K562 (cell line): ENCODE measurements around the gene ROPN1L. TPM values are rescaled to one million over a fixed set of nuclear protein-coding genes. Genes with fewer than 3 reads are reported as not detected.

ENCODE experiments used
- ATAC-seq: fragments of 200-7000 bp; cut with Tn5 transposase; 3 replicates; pipeline ENCODE4 v1.9.1; 2020; ENCODE audit warnings: moderate library complexity
- BruUV-seq: library from RNA; stranded (reverse); fragments of 400-500 nt; replicated peaks from 2 replicates; lab custom pipeline; 2021; lab: Mats Ljungman, UMichigan
- CTCF ChIA-PET: fragments of 300-600 bp; formaldehyde crosslinking; extraction: SDS; loops from one replicate; lab custom pipeline; 2021; ENCODE audit warnings: low intra/inter-chr PET ratio; lab: Yijun Ruan, JAX
- POLR2A ChIA-PET: fragments of 300-600, 350-650 bp; sonication (Branson Sonifier 250); formaldehyde crosslinking; extraction: SDS; loops from one replicate; lab custom pipeline; 2021; ENCODE audit warnings: antibody characterized with exemption, inconsistent platforms; lab: Yijun Ruan, JAX
- DNase-seq, 4 experiments: peaks; one replicate each; pipeline versions ENCODE4 v3.0.0 to v3.0.0-alpha.2; 2011 to 2018; ENCODE audit warnings: low spot score in 3 of 4, mixed read lengths in 3 of 4; ENCODE audit errors: extremely low read depth in 1 of 4
- FAIRE-seq: peaks from 2 replicates; lab custom pipeline; 2011; peaks lifted over from hg19 to GRCh38; lab: Jason Lieb, UNC
- H2AFZ ChIP-seq: 2 replicates; pipeline ENCODE4 v1.6.0; 2011; ENCODE audit warnings: low read depth, low read length, control low read depth, inconsistent platforms
- H3K27ac ChIP-seq: fragments of 200-600 bp; 3 replicates; pipeline ENCODE4 v1.8.0; 2011; ENCODE audit warnings: low read depth, mild to moderate bottlenecking, control low read depth, inconsistent platforms, low read length, moderate library complexity, mixed read lengths; ENCODE audit errors: extremely low read depth
- H3K27me3 ChIP-seq, 2 experiments: fragments of 300-600 bp in 1 of 2; 2 replicates in 1 of 2; 3 replicates in 1 of 2; pipeline versions ENCODE4 v1.6.0 to v1.8.0; 2011; ENCODE audit warnings: inconsistent platforms in 2 of 2, low read length in 2 of 2, mild to moderate bottlenecking in 1 of 2, mixed read lengths in 1 of 2, moderate library complexity in 1 of 2; ENCODE audit not compliant: control insufficient read depth in 2 of 2, insufficient read depth in 2 of 2
- H3K36me3 ChIP-seq: fragments of 300-600 bp; 3 replicates; pipeline ENCODE4 v1.8.0; 2011; ENCODE audit warnings: mild to moderate bottlenecking, low read length, inconsistent platforms; ENCODE audit not compliant: control insufficient read depth, insufficient read depth
- H3K4me1 ChIP-seq, 2 experiments: fragments of 200-600 bp in 1 of 2; replicated peaks in 1 of 2; 2 replicates in 1 of 2; 3 replicates in 1 of 2; pipeline versions ENCODE4 v1.5.1 to v1.8.0; 2011; ENCODE audit warnings: inconsistent platforms in 2 of 2, low read length in 2 of 2, mild to moderate bottlenecking in 1 of 2, mixed read lengths in 1 of 2, moderate library complexity in 1 of 2; ENCODE audit not compliant: control insufficient read depth in 2 of 2, insufficient read depth in 2 of 2
- H3K4me2 ChIP-seq: 2 replicates; pipeline ENCODE4 v1.6.1; 2011; ENCODE audit warnings: low read length, control low read depth, inconsistent platforms, mixed read lengths; ENCODE audit not compliant: insufficient read depth
- H3K4me3 ChIP-seq: fragments of 200-600 bp; sonication (generic), shearing (Covaris generic); 2 replicates; pipeline ENCODE4 v1.5.1; 2016; ENCODE audit warnings: control low read depth, inconsistent platforms
- H3K79me2 ChIP-seq: fragments of 200-600 bp; 3 replicates; pipeline ENCODE4 v1.8.0; 2011; ENCODE audit warnings: low read length, inconsistent platforms; ENCODE audit not compliant: control insufficient read depth, insufficient read depth
- H3K9ac ChIP-seq, 2 experiments: 2 replicates each; pipeline versions ENCODE4 v1.6.0 to v1.6.1; 2011; ENCODE audit warnings: low read depth in 2 of 2, low read length in 2 of 2, control low read depth in 1 of 2, inconsistent platforms in 1 of 2, mild to moderate bottlenecking in 1 of 2, mixed read lengths in 1 of 2; ENCODE audit not compliant: insufficient read depth in 1 of 2
- H3K9me1 ChIP-seq: one replicate; pipeline ENCODE4 v1.6.0; 2011; ENCODE audit warnings: inconsistent platforms, mild to moderate bottlenecking, low read length, moderate library complexity; ENCODE audit not compliant: control insufficient read depth, insufficient read depth
- H3K9me3 ChIP-seq: replicated peaks from 2 replicates; pipeline ENCODE4 v1.5.1; 2011; ENCODE audit warnings: low read depth, low read length, inconsistent platforms; ENCODE audit not compliant: control insufficient read depth, insufficient read depth
- H4K20me1 ChIP-seq: replicated peaks from 2 replicates; pipeline ENCODE4 v1.6.1; 2011; ENCODE audit warnings: low read length, inconsistent platforms, mixed read lengths; ENCODE audit not compliant: control insufficient read depth, insufficient read depth
- POLR2AphosphoS5 ChIP-seq: IDR thresholded peaks from 2 replicates; pipeline ENCODE4 v1.6.1; 2011; ENCODE audit warnings: mild to moderate bottlenecking, low read depth, low read length, moderate library complexity; ENCODE audit not compliant: control insufficient read depth, insufficient read depth
- ZNF408 ChIP-seq: fragments of 250-450 bp; sonication (Bioruptor Pico); IDR thresholded peaks from 2 replicates; pipeline ENCODE4 v1.4.0; 2020; ENCODE audit warnings: low read depth, mild to moderate bottlenecking, moderate library complexity
- WGBS: fragments of 100-300 bp; shearing (Covaris generic); methylation state at CpG from one replicate; pipeline ENCODE4 v1.1.6; 2016; ENCODE audit warnings: low coverage, mixed read lengths; ENCODE audit not compliant: insufficient coverage; ENCODE audit errors: missing lambda C conversion rate; 5-methylcytosine and 5-hydroxymethylcytosine counted together
- in situ Hi-C: fragments of 300-500 bp; cut with MboI; formaldehyde crosslinking; loops from 4 replicates; pipeline ENCODE4 v1.15.0; 2018; ENCODE audit warnings: inconsistent platforms, mixed read lengths
- intact Hi-C: fragments of 100-400 bp; cut with micrococcal nuclease; formaldehyde crosslinking; loops from 2 replicates; pipeline ENCODE4 v1.14.2; 2022
- polyA plus RNA-seq, 8 experiments: library from polyadenylated mRNA; depleted of rRNA in 4 of 8; stranded (reverse) in 5 of 8; unstranded in 3 of 8; fragments of >200 nt; fragmentation: Nextera tagmentation in 2 of 8; fragmentation: Illumina TruSeq in 1 of 8; extraction: Ambion mirVana in 2 of 8; extraction: Trizol in 1 of 8; gene quantifications; 2 replicates each; pipeline versions ENCODE4 v1.2.1 to v1.2.3, GENCODE V29; 2011 to 2014; ENCODE audit warnings: inconsistent platforms in 1 of 8, missing spikeins in 1 of 8
- total RNA-seq, 7 experiments: library from RNA; depleted of rRNA in 6 of 7; stranded (reverse); fragments of >200 nt in 6 of 7; fragmentation: Illumina TruSeq in 2 of 7; extraction: Trizol in 2 of 7; gene quantifications; 2 replicates each; pipeline versions ENCODE4 v1.2.1 to v1.2.3, GENCODE V29; 2011 to 2021; ENCODE audit warnings: low replicate concordance in 1 of 7
- TF ChIP-seq, protein P1 (sequence below): fragments of 250-450 bp; sonication (Bioruptor Pico); IDR thresholded peaks from 2 replicates; pipeline ENCODE4 v1.4.0; 2020; ENCODE audit warnings: mild to moderate bottlenecking, moderate library complexity
- TF ChIP-seq, protein P2 (sequence below): fragments of 200-600 bp; sonication (generic); IDR thresholded peaks from one replicate; pipeline ENCODE4 v1.6.1; 2012; ENCODE audit warnings: mild to moderate bottlenecking, low read depth, low read length, inconsistent platforms

Gene ROPN1L
- total and polyA plus RNA-seq, 9 of the 15 experiments (the other 6 are each of a cell fraction or from before 2014, with no cell fraction given): 0.04 to 0.85 (median 0.24) TPM; not detected in 3

DNA sequence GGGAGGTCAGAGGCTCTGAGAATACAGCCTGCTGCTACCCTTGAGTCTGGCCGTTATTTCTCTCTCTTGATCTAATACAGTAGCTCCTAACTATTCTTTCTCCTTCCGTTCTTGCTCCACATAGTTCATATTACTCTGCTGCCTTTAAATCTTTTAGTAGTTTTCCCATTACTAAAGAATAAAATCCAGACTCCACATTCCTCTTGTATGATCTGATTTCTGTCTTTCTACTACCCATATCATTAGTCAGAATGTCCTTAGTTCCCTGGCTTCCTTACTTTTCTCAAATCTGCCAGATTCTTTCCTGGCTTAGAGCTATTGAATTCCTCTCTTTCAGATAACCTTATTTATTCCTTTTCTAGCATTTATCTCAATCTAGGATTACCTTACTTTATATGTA lies 48.2 kb upstream of the ROPN1L start:
- no peak overlapping the region for H3K9ac ChIP-seq
- H3K4me2 ChIP-seq: no peak overlapping the region
- POLR2A ChIA-PET: interaction anchor here (0.6 to 1.4 kb wide), 3 partner anchors 16 to 23 kb away, joined by 3 to 4 read pairs (median 3); no protein-coding TSS in a partner anchor
- H3K9me3 ChIP-seq: no peaks in the 10 kb centered on the region
- H3K79me2 ChIP-seq: peaks cover 26% of the 10 kb centered on the region; the same call in 1 of the 3 replicates
- H3K9me1 ChIP-seq: no peaks in the 10 kb centered on the region
- no peaks in the 10 kb centered on the region for H4K20me1 ChIP-seq
- FAIRE-seq: no peak
- WGBS: 97% methylated on average over 2 of the region's 2 CpGs
- no peak overlapping the region for H2AFZ ChIP-seq
- intact Hi-C loops (no loop called here), in situ Hi-C loops (no loop called here)
- H3K4me3 ChIP-seq: no peak overlapping the region
- no peaks in the 10 kb centered on the region for H3K27me3 ChIP-seq
- DNase-seq: no peak
- H3K27ac ChIP-seq: no peak overlapping the region
- H3K4me1 ChIP-seq: no peaks in the 10 kb centered on the region
- CTCF ChIA-PET: no interaction called here
- no peak for ATAC-seq
- no TSS peak for BruUV-seq
- H3K36me3 ChIP-seq: peaks cover 97% of the 10 kb centered on the region
- TF ChIP-seq, protein P1, sequence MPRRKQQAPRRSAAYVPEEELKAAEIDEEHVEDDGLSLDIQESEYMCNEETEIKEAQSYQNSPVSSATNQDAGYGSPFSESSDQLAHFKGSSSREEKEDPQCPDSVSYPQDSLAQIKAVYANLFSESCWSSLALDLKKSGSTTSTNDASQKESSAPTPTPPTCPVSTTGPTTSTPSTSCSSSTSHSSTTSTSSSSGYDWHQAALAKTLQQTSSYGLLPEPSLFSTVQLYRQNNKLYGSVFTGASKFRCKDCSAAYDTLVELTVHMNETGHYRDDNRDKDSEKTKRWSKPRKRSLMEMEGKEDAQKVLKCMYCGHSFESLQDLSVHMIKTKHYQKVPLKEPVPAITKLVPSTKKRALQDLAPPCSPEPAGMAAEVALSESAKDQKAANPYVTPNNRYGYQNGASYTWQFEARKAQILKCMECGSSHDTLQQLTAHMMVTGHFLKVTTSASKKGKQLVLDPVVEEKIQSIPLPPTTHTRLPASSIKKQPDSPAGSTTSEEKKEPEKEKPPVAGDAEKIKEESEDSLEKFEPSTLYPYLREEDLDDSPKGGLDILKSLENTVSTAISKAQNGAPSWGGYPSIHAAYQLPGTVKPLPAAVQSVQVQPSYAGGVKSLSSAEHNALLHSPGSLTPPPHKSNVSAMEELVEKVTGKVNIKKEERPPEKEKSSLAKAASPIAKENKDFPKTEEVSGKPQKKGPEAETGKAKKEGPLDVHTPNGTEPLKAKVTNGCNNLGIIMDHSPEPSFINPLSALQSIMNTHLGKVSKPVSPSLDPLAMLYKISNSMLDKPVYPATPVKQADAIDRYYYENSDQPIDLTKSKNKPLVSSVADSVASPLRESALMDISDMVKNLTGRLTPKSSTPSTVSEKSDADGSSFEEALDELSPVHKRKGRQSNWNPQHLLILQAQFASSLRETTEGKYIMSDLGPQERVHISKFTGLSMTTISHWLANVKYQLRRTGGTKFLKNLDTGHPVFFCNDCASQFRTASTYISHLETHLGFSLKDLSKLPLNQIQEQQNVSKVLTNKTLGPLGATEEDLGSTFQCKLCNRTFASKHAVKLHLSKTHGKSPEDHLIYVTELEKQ (CRISPR knock-in tag): no peak
- 0 out of 2 replicates have a peak, but pooled peaks have one; percentile 17 for TF ChIP-seq POLR2AphosphoS5
- no peak for TF ChIP-seq ZNF408 (CRISPR knock-in tag)
- TF ChIP-seq, protein P2, sequence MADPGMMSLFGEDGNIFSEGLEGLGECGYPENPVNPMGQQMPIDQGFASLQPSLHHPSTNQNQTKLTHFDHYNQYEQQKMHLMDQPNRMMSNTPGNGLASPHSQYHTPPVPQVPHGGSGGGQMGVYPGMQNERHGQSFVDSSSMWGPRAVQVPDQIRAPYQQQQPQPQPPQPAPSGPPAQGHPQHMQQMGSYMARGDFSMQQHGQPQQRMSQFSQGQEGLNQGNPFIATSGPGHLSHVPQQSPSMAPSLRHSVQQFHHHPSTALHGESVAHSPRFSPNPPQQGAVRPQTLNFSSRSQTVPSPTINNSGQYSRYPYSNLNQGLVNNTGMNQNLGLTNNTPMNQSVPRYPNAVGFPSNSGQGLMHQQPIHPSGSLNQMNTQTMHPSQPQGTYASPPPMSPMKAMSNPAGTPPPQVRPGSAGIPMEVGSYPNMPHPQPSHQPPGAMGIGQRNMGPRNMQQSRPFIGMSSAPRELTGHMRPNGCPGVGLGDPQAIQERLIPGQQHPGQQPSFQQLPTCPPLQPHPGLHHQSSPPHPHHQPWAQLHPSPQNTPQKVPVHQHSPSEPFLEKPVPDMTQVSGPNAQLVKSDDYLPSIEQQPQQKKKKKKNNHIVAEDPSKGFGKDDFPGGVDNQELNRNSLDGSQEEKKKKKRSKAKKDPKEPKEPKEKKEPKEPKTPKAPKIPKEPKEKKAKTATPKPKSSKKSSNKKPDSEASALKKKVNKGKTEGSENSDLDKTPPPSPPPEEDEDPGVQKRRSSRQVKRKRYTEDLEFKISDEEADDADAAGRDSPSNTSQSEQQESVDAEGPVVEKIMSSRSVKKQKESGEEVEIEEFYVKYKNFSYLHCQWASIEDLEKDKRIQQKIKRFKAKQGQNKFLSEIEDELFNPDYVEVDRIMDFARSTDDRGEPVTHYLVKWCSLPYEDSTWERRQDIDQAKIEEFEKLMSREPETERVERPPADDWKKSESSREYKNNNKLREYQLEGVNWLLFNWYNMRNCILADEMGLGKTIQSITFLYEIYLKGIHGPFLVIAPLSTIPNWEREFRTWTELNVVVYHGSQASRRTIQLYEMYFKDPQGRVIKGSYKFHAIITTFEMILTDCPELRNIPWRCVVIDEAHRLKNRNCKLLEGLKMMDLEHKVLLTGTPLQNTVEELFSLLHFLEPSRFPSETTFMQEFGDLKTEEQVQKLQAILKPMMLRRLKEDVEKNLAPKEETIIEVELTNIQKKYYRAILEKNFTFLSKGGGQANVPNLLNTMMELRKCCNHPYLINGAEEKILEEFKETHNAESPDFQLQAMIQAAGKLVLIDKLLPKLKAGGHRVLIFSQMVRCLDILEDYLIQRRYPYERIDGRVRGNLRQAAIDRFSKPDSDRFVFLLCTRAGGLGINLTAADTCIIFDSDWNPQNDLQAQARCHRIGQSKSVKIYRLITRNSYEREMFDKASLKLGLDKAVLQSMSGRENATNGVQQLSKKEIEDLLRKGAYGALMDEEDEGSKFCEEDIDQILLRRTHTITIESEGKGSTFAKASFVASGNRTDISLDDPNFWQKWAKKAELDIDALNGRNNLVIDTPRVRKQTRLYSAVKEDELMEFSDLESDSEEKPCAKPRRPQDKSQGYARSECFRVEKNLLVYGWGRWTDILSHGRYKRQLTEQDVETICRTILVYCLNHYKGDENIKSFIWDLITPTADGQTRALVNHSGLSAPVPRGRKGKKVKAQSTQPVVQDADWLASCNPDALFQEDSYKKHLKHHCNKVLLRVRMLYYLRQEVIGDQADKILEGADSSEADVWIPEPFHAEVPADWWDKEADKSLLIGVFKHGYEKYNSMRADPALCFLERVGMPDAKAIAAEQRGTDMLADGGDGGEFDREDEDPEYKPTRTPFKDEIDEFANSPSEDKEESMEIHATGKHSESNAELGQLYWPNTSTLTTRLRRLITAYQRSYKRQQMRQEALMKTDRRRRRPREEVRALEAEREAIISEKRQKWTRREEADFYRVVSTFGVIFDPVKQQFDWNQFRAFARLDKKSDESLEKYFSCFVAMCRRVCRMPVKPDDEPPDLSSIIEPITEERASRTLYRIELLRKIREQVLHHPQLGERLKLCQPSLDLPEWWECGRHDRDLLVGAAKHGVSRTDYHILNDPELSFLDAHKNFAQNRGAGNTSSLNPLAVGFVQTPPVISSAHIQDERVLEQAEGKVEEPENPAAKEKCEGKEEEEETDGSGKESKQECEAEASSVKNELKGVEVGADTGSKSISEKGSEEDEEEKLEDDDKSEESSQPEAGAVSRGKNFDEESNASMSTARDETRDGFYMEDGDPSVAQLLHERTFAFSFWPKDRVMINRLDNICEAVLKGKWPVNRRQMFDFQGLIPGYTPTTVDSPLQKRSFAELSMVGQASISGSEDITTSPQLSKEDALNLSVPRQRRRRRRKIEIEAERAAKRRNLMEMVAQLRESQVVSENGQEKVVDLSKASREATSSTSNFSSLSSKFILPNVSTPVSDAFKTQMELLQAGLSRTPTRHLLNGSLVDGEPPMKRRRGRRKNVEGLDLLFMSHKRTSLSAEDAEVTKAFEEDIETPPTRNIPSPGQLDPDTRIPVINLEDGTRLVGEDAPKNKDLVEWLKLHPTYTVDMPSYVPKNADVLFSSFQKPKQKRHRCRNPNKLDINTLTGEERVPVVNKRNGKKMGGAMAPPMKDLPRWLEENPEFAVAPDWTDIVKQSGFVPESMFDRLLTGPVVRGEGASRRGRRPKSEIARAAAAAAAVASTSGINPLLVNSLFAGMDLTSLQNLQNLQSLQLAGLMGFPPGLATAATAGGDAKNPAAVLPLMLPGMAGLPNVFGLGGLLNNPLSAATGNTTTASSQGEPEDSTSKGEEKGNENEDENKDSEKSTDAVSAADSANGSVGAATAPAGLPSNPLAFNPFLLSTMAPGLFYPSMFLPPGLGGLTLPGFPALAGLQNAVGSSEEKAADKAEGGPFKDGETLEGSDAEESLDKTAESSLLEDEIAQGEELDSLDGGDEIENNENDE: no peak
